A549 (cell line): ENCODE results near the gene TMEM229A. TPM values are rescaled to one million over a fixed set of nuclear protein-coding genes. Genes with fewer than 3 reads are reported as not detected.

ENCODE experiments used
- ATAC-seq, 2 experiments: fragments of 200-7000 bp in 1 of 2; fragments of >200 bp in 1 of 2; cut with Nextera tagmentation in 1 of 2; cut with Tn5 transposase in 1 of 2; 3 replicates each; pipeline versions ENCODE4 v1.8.0 to v1.9.1; 2018 to 2020; ENCODE audit warnings: mild to moderate bottlenecking in 1 of 2, moderate library complexity in 1 of 2
- CTCF ChIA-PET: fragments of 300-600 bp; sonication (Branson Sonifier 250); formaldehyde crosslinking; extraction: SDS; loops from one replicate; lab custom pipeline; 2021; ENCODE audit warnings: antibody characterized with exemption, inconsistent platforms; lab: Yijun Ruan, JAX
- POLR2A ChIA-PET: fragments of 350-600 bp; formaldehyde crosslinking; extraction: SDS; loops from one replicate; lab custom pipeline; 2021; ENCODE audit warnings: antibody characterized with exemption, inconsistent platforms; lab: Yijun Ruan, JAX
- DNase-seq, 2 experiments: peaks; one replicate each; pipeline versions ENCODE4 v3.0.0 to v3.0.0-alpha.2; 2011 to 2016; ENCODE audit warnings: low read depth in 1 of 2, low spot score in 1 of 2
- FAIRE-seq: peaks from 2 replicates; lab custom pipeline; 2011; peaks lifted over from hg19 to GRCh38; lab: Jason Lieb, UNC
- H3K27ac ChIP-seq, 2 experiments: fragments of >200 bp; sonication (Bioruptor Twin); formaldehyde crosslinking; 3 replicates each; pipeline ENCODE4 v1.5.1; 2016 to 2017
- H3K4me1 ChIP-seq: fragments of >200 bp; sonication (Bioruptor Twin); formaldehyde crosslinking; 3 replicates; pipeline ENCODE4 v1.6.1; 2016
- H3K4me2 ChIP-seq: fragments of >200 bp; sonication (Bioruptor Twin); formaldehyde crosslinking; 3 replicates; pipeline ENCODE4 v1.6.1; 2016
- H3K4me3 ChIP-seq: fragments of >200 bp; sonication (Bioruptor Twin); formaldehyde crosslinking; 3 replicates; pipeline ENCODE4 v1.5.1; 2016
- H3K9me3 ChIP-seq: fragments of >200 bp; sonication (Bioruptor Twin); formaldehyde crosslinking; 3 replicates; pipeline ENCODE4 v1.6.1; 2016
- ATOH8 ChIP-seq: fragments of 250-450 bp; sonication (Bioruptor Pico); IDR thresholded peaks from 2 replicates; pipeline ENCODE4 v1.5.0; 2020; ENCODE audit warnings: low read depth, mild to moderate bottlenecking, moderate library complexity
- CHD4 ChIP-seq: fragments of 200-600 bp; sonication (generic); IDR thresholded peaks from 2 replicates; pipeline ENCODE4 v1.6.1; 2016; ENCODE audit warnings: antibody characterized with exemption, mild to moderate bottlenecking, borderline replicate concordance
- EHF ChIP-seq: fragments of 250-450 bp; sonication (Bioruptor Pico); IDR thresholded peaks from 2 replicates; pipeline ENCODE4 v1.5.0; 2020; ENCODE audit warnings: mild to moderate bottlenecking
- EP300 ChIP-seq, 2 experiments: fragments of >200 bp; sonication (Bioruptor Twin); formaldehyde crosslinking; IDR thresholded peaks; 2 replicates in 1 of 2; 3 replicates in 1 of 2; pipeline ENCODE4 v1.6.1; 2016 to 2017
- ESRRA ChIP-seq: fragments of 150-350 bp; IDR thresholded peaks from 2 replicates; pipeline ENCODE4 v1.6.1; 2014; ENCODE audit warnings: mild to moderate bottlenecking, low read length, borderline replicate concordance
- FOXS1 ChIP-seq: fragments of 250-450 bp; sonication (Bioruptor Pico); IDR thresholded peaks from 2 replicates; pipeline ENCODE4 v1.5.0; 2020; ENCODE audit warnings: mild to moderate bottlenecking, moderate library complexity
- HMGXB4 ChIP-seq: fragments of 250-450 bp; sonication (Bioruptor Pico); IDR thresholded peaks from 2 replicates; pipeline ENCODE4 v1.5.0; 2021; ENCODE audit warnings: mild to moderate bottlenecking, moderate library complexity, borderline replicate concordance
- HOXB5 ChIP-seq: fragments of 250-450 bp; sonication (Bioruptor Pico); IDR thresholded peaks from 2 replicates; pipeline ENCODE4 v1.5.0; 2020; ENCODE audit warnings: mild to moderate bottlenecking, moderate library complexity
- MAFK ChIP-seq: fragments of 450-650 bp; IDR thresholded peaks from 2 replicates; pipeline ENCODE4 v1.6.1; 2014; ENCODE audit not compliant: partially characterized antibody
- POLR2A ChIP-seq: IDR thresholded peaks from 2 replicates; pipeline ENCODE4 v1.6.1; 2012; ENCODE audit warnings: mild to moderate bottlenecking, low read length
- RCOR1 ChIP-seq: fragments of 150-350 bp; IDR thresholded peaks from 2 replicates; pipeline ENCODE4 v1.6.1; 2014; ENCODE audit warnings: antibody characterized with exemption, low read length, low read depth
- RNF2 ChIP-seq: fragments of 200-600 bp; sonication (generic); IDR thresholded peaks from 2 replicates; pipeline ENCODE4 v1.6.1; 2016; ENCODE audit warnings: low read depth, mild to moderate bottlenecking, antibody characterized with exemption, moderate library complexity, borderline replicate concordance
- SMC3 ChIP-seq: fragments of >200 bp; sonication (Bioruptor Twin); formaldehyde crosslinking; IDR thresholded peaks from 3 replicates; pipeline ENCODE4 v1.6.1; 2018; ENCODE audit warnings: inconsistent platforms
- ZFP36 ChIP-seq: fragments of 450-650 bp; IDR thresholded peaks from 2 replicates; pipeline ENCODE4 v1.6.1; 2014; ENCODE audit warnings: borderline replicate concordance; ENCODE audit not compliant: partially characterized antibody
- ZSCAN20 ChIP-seq: fragments of 250-450 bp; sonication (Bioruptor Pico); IDR thresholded peaks from 2 replicates; pipeline ENCODE4 v1.8.0; 2022; ENCODE audit warnings: mild to moderate bottlenecking, moderate library complexity
- WGBS: methylation state at CpG from one replicate; pipeline ENCODE4 v1.1.6; 2017; ENCODE audit errors: missing lambda C conversion rate; 5-methylcytosine and 5-hydroxymethylcytosine counted together
- polyA plus RNA-seq, 4 experiments: library from polyadenylated mRNA; depleted of rRNA in 3 of 4; stranded (reverse); fragments of >200 nt; fragmentation: RNase III in 1 of 4; extraction: RNeasy Plus Mini Kit Qiagen cat#74134 plus additional on column Dnase treatment in 1 of 4; gene quantifications; 2 replicates in 3 of 4; 3 replicates in 1 of 4; pipeline ENCODE4 v1.2.3, GENCODE V29; 2011 to 2017
- TF ChIP-seq, protein P1 (sequence below): IDR thresholded peaks from 2 replicates; pipeline ENCODE4 v1.6.1; 2012; ENCODE audit warnings: low read depth, borderline replicate concordance
- TF ChIP-seq, protein P2 (sequence below): fragments of 200-600 bp; sonication (generic); IDR thresholded peaks from 2 replicates; pipeline ENCODE4 v1.6.1; 2016; ENCODE audit warnings: antibody characterized with exemption, mild to moderate bottlenecking, moderate library complexity
- TF ChIP-seq, protein P3 (sequence below): fragments of >200 bp; sonication (Bioruptor Twin); formaldehyde crosslinking; IDR thresholded peaks from 3 replicates; pipeline ENCODE4 v1.5.1; 2016
- TF ChIP-seq, protein P4 (sequence below): IDR thresholded peaks from 2 replicates; pipeline ENCODE4 v1.6.1; 2012

TMEM229A gene
- polyA plus RNA-seq, 2 of the 4 experiments (the other 2 are of a cell fraction) = not detected

- ATAC-seq (no peak), DNase-seq (no peak), FAIRE-seq (no peak)
- no peak overlapping the region for H3K4me2 ChIP-seq
- no peaks in the 10 kb centered on the region for H3K9me3 ChIP-seq
- H3K4me3 ChIP-seq = no peak overlapping the region
- no peak for TF ChIP-seq EP300 (IDR thresholded peaks at IDR 0.05)
- no peak for TF ChIP-seq RNF2
- TF ChIP-seq HOXB5 (CRISPR knock-in tag) = no peak
- TF ChIP-seq, protein P1, sequence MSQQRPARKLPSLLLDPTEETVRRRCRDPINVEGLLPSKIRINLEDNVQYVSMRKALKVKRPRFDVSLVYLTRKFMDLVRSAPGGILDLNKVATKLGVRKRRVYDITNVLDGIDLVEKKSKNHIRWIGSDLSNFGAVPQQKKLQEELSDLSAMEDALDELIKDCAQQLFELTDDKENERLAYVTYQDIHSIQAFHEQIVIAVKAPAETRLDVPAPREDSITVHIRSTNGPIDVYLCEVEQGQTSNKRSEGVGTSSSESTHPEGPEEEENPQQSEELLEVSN = no peak
- TF ChIP-seq HMGXB4 (CRISPR knock-in tag) = no peak
- no peak for TF ChIP-seq ZFP36
- no peak for TF ChIP-seq FOXS1 (CRISPR knock-in tag)
- TF ChIP-seq MAFK = no peak
- TF ChIP-seq POLR2A = no peak
- no peak for TF ChIP-seq RCOR1
- no peak for TF ChIP-seq ATOH8 (CRISPR knock-in tag)
- no peak for TF ChIP-seq CHD4
- no peak for TF ChIP-seq SMC3
- no peak for TF ChIP-seq ESRRA
- TF ChIP-seq, protein P2, sequence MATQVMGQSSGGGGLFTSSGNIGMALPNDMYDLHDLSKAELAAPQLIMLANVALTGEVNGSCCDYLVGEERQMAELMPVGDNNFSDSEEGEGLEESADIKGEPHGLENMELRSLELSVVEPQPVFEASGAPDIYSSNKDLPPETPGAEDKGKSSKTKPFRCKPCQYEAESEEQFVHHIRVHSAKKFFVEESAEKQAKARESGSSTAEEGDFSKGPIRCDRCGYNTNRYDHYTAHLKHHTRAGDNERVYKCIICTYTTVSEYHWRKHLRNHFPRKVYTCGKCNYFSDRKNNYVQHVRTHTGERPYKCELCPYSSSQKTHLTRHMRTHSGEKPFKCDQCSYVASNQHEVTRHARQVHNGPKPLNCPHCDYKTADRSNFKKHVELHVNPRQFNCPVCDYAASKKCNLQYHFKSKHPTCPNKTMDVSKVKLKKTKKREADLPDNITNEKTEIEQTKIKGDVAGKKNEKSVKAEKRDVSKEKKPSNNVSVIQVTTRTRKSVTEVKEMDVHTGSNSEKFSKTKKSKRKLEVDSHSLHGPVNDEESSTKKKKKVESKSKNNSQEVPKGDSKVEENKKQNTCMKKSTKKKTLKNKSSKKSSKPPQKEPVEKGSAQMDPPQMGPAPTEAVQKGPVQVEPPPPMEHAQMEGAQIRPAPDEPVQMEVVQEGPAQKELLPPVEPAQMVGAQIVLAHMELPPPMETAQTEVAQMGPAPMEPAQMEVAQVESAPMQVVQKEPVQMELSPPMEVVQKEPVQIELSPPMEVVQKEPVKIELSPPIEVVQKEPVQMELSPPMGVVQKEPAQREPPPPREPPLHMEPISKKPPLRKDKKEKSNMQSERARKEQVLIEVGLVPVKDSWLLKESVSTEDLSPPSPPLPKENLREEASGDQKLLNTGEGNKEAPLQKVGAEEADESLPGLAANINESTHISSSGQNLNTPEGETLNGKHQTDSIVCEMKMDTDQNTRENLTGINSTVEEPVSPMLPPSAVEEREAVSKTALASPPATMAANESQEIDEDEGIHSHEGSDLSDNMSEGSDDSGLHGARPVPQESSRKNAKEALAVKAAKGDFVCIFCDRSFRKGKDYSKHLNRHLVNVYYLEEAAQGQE = no peak
- no peak for TF ChIP-seq EHF (CRISPR knock-in tag)
- TF ChIP-seq ZSCAN20 (CRISPR knock-in tag) = no peak
- TF ChIP-seq, protein P3, sequence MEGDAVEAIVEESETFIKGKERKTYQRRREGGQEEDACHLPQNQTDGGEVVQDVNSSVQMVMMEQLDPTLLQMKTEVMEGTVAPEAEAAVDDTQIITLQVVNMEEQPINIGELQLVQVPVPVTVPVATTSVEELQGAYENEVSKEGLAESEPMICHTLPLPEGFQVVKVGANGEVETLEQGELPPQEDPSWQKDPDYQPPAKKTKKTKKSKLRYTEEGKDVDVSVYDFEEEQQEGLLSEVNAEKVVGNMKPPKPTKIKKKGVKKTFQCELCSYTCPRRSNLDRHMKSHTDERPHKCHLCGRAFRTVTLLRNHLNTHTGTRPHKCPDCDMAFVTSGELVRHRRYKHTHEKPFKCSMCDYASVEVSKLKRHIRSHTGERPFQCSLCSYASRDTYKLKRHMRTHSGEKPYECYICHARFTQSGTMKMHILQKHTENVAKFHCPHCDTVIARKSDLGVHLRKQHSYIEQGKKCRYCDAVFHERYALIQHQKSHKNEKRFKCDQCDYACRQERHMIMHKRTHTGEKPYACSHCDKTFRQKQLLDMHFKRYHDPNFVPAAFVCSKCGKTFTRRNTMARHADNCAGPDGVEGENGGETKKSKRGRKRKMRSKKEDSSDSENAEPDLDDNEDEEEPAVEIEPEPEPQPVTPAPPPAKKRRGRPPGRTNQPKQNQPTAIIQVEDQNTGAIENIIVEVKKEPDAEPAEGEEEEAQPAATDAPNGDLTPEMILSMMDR = no peak
- TF ChIP-seq, protein P4, sequence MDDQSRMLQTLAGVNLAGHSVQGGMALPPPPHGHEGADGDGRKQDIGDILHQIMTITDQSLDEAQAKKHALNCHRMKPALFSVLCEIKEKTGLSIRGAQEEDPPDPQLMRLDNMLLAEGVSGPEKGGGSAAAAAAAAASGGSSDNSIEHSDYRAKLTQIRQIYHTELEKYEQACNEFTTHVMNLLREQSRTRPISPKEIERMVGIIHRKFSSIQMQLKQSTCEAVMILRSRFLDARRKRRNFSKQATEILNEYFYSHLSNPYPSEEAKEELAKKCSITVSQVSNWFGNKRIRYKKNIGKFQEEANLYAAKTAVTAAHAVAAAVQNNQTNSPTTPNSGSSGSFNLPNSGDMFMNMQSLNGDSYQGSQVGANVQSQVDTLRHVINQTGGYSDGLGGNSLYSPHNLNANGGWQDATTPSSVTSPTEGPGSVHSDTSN = no peak
- ChIA-PET CTCF (no interaction called here), POLR2A (no interaction called here)
- WGBS = 65% methylated on average over 6 of the region's 6 CpGs
- no peaks in the 10 kb centered on the region for H3K4me1 ChIP-seq
- H3K27ac ChIP-seq = no peak overlapping the region
Observed at GRCh38 chr7:123996327-123996625, 36.6 kb downstream of the TMEM229A start.
